HS-27A (cell line): ENCODE data around the gene UPF2.
A peak's percentile ranks its signal among the peaks of the same experiment; 100 is the strongest.

Experiments
- DNase-seq: peaks from one replicate; pipeline ENCODE4 v3.0.0-alpha.2; 2012; ENCODE audit warnings: low read depth, missing footprints

UPF2 gene

DNA sequence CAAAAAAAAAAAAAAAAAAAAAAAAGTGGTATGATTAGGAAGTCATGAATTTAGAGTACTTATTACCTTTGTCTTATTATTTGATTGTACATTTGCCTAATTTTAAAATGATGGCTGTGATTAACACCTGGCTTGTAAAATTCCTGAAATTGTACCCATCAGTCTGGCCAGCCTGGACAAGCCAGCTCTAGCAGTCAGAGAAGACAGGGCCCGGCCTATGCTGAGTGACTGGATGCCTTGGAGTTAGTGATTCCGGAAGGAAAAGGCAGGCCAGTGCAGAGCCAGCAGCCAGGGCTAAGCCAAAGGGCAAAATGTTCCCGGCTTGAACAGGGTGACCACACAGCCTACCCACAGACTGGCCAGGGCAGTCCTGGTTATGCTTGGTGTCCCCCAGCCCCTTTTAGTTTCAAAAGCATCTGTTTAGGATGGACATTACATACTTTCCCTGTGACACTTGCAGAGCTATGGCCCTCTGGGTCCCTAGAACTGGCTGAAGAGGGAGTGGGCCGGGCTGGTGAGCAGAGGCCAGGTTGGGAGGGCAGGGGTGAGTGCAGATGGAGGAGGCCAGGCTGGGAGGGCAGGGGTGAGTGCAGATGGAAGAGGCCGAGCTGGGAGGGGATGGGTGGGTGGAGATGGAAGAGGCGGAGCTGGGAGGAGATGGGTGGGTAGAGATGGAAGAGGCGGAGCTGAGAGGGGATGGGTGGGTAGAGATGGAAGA lies 157.7 kb downstream of the UPF2 start:
- no peak for DNase-seq

DNA sequence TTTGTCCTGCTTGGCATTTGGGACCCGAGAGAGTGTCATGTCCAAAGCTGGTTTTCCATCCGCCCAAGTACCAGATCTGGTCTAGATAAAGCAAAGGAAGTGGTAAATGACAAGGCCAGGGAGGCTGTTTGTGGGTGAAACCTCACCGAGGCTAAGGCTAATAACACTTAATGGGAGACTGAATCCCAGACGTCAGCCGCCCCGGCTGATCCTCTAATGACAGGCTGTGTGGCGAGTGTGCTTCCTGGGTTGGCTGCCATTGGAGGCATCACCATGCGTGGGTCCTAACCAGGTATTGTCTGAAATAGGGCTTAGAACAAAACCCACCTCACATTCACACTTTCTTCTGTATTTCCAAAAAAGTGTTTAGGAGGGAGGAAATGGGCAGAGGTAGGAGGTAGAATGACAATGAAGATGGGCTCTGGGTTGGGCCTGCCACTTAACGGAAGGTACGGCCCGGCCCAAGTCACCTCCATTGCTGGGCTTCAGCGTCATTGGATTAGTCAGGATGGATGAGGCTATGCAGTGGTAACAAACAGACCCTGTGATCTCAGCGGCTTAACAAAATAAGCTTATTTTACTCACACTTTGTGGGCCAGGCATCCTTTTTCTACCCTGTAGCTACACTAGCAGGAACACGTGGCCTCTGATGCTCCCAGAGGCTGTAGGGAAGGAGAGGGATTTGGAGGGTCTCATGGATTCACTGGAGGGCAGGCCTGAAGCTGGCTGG lies 159.8 kb downstream of the UPF2 start:
- no peak for DNase-seq

DNA sequence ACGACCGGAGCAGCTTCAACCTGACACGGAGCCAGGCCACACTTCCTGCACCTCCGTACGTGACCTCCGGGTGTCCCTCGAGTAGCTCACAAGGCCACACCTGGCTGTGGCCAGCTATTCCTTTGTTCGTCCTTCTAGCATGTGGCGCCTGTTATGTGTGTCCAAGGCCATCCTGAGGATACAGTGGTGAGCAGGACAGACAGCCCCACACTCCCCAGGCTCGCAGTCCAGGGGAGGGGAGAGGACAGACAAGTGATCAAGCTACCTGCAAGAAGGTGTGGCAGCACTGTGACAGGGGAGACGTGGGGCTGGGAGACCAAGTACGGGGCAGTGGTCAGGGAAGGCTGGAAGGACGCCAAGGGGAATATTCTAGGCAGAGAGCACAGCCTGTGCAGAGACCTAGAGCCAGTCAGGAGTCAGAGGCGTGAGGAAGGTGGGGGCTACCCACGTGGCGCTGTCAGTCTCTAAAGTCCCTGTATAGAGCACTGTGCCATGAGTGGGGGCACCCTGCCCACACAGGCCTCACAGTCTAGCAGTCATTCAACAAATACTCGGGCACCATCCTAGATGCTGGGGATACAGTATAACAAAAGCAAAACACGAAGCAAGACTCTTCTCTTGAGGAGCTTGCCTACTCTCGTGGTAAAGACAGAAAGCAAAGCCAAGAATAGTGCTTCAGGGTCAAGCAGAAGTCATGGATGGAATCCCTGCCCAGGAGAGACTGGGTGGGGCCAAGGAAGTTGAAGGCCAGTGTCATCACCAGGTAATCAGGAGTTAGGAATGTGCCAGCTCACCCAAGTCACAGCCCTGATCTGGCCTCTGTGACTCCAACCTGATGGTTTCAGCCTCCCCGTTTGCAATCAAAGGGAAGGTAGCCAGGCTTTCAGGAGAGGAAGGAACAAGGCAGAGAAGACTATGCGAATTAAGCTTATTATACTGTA lies 160.9 kb downstream of the UPF2 start:
- DNase-seq: no peak

DNA sequence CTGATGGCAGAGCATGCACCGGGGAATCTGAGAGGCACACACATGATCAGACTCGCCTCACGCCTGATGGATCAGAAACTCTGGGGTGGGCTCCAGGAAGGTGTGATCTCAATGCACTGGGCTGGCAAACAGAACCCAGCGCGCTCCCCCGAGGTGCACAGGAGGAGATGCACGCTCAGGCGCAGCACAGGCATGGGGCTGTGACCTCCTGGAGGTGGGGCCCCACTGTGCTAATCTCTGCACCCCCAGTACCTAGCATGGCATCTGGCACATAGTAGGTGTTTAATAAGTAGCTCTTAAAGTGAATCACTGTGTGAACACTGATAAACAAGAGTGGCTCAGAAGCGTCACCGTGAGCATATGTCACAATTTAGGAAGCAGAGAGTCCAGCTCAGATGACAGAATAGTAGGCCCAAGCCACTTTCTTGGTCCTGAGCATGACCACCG lies 161.6 kb downstream of the UPF2 start:
- DNase-seq: no peak

DNA sequence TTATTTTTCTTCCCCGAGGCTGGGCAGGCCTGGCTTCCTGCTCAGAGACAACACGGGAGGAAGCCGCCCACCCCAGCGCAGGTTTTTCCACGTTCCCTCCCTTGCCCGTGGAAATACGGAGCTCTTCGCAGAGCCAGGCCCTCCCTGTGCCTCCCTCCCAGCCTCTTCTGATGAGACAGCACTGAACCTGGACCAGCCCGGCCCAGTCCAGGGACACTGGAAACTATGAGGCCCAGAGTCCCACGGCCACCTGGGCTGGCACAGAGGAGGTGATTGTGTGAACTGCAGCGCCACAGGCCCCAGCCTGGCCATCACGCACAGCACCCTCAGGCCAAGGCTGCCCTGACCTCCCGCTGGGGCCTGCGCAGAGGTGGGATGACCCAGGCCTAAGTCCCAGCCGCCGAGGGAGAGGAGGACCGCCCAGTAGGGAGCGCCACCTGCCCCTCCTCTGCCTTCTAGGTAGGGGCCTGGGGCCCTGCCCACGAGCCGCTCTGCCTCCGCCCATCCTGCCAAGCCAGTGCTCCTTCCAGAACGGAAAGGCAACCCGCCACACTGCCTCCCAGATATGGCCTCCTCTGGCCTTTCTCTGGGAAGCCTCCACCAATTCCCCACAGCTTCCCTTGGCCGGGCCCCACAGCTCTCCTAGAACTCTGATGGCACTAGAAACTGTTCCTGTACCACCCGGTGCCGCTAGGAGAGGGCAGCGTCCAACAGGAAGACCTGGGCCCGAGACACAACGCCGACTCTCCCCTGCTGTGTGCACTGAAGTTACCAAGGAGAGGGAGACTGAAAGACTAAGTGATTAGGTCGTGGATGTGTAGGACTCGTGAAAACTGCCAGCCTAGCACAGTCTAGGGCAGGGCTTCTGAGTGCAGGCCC lies 162.2 kb downstream of the UPF2 start:
- DNase-seq: no peak

DNA sequence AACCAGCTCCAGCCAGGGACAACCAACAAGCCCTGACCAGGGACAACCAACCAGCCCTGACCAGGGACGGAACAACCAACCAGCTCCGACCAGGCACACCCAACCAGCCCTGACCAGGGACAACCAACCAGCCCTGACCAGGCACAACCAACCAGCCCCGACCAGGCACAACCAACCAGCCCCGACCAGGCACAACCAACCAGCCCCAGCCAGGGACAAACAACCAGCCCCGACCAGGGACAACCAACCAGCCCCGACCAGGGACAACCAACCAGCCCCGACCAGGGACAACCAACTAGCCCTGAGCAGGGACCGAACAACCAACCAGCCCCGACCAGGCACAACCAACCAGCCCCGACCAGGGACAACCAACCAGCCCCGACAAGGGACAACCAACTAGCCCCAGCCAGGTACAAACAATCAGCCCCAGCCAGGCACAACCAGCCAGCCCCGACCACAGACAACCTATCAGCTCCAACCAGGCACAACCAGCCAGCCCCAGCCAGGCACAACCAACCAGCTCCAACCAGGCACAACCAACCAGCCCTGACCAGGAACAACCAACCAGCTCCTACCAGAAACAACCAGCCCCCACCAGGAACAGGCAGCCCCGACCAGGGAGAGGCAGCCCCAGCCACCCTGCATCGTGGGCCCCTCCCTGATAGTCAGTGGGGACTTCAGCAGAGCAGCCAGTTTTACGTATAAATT lies 163.1 kb downstream of the UPF2 start:
- no peak for DNase-seq

DNA sequence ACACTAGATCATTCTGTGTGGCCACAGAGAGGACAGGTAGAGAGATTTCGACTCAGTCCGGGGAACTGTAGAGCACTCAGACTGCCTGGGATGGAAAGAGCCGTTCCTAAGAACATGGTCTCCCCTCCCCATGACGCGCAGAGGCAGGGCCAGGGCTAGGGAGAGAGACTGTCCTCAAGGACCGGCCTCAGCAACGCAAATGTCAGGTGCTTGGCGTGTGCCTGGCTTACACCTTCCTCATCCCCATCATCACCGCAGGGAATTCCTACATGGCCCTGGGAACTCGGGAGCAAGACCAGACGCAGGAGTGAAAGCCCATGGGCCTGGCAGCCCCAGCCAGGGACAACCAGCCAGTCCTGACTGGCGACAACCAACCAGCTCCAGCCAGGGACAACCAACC lies 163.8 kb downstream of the UPF2 start:
- no peak for DNase-seq

DNA sequence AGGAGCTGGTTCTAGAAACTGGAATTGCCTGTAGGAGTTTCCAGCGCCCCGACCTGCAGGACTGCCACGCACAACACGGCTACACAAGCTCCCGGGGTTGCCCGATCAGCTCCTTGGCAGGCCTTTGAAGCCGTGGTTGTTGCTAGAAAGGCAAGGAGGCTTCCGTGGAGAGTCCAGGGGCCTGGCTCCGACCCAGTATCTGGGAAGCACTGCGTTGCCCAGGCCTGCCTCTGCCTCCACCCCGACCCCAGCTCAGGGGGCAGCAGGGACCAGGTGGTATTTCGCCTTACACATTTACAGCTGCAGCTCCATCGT lies 165.1 kb downstream of the UPF2 start:
- no peak for DNase-seq

DNA sequence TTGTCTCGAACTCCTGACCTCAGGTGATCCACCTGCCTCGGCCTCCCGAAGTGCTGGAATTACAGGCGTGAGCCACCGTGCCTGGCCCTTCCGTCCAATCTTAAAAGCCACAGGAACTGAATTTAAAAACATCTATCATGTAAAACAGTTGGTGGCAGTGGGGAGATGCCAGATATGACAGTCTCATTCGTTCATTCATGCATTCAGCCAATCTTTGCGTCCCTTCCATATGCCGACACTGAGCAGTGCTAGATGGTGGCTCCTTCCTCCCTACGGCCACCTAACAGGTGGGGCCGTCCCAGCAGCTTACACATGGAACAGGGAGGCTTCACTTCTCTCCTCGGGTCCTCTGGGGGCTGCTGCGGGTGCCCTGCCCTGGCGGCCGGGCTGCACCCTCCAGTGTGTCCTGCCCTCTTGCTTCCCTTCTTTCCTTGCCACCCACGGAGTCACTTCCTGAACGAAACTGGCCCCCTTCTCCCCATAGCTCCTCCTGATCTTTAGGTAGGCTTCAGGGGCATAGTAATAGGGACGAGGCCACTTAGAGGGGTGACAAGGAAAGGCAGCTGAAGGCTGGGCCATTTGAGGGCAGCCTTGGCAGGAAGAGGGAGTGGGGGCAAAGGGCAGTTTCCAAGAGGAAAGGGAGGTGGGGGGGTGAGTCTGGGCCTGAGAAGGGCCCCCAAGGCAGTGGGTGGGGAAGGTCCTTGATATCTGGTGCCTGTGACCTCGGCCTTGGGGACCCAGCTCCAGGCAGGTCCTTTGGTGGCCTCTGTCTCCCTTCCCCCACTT lies 165.6 kb downstream of the UPF2 start:
- no peak for DNase-seq

DNA sequence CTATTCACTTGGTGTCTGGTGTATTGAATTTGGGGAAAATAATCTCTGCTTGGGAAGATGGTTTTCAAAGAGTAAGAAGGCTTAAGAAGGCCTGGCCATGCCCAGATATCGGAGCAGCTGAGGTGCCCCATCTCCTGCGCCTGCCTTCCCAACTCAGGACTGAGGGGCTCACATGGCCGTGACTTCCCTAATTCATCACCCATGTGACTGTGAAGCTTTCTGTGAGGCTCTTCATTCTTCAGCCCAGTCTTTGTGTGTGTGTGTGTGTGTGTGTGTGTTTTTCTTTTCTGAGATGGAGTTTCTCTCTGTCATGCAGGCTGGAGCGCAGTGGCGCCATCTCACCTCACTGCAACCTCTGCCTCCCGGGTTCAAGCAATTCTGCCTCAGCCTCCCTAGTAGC lies 166.3 kb downstream of the UPF2 start:
- DNase-seq: no peak

DNA sequence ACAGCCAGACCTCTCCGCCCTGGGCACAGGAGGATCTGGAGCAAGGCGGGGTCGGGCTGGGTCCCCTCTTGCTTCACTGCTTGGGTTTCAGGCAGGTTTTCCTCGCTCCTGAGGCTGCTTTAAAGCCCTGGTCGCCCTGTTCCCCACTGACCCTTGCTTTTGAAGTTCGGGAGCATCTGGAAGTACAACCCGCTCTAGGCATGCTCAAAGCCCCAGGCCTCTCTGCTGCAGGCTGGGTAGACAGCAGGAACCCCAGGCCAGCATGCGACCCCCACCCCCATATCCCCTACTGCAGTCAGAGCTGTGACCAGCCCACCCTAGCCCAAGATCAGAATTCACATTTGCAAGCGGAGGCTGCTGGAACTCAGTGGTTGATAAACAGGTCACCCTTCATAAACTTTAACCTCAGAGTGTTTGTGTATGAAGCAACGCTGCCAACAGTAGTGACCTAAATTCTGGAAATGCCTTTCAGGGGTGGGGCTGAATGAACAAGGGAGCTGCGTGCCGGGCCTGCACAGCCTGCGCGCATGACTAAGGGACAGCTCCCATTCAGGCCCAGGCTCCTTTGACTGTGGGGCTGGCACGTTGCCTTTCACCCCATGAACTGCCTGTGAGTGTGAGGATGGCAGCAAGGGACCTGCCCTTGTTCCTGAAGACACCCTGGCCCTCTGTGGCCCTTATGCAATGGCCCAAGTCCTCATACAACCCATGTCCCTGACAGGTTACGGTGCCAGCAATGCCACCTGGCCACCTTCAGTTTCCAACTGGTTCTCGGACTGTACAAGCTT lies 166.9 kb downstream of the UPF2 start:
- DNase-seq: peak; percentile 66

DNA sequence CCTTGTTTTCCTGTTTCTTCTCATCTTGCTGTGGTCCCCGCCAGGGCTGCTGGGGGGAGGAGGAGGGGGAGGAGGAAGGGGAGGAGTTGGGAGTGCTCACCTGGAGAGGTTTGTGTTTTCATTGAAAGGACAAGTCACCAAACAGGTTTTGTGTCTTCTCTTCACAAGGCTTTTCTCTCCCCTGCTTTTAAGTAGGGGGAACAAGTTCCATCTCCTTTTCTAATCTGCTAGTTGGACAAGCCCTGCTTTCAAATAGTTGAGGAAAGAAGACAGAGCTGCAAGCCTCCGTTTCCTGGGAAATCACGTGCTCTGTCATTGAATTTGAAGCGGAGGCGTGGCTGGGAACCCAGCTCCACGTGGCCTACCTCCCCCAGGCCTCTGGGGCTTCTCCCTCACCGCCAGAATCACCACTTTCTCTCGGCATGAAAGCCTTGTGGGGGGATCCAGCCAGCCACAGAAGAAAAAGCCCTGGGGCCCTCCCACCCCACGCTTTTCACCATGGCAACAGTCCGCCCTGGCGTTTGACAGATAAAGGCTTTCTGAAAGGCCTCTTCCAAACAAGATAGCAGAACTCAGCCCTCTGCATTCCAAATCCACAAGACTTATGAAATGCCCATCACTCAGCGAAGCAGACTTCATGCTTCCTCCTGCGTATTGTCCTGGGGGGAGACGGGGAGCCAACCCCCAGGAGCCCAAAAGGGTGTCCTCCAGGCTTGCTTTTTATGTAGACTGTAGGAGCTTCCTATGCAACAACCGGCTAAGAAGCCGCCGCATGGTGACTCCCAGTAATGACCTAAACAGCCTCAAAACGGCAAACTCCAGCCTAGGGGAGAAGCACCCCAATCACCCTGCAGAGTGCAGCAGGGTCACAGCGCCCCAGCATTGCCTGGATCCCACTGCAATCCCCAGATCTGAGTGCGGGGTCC lies 167.8 kb downstream of the UPF2 start:
- no peak for DNase-seq

DNA sequence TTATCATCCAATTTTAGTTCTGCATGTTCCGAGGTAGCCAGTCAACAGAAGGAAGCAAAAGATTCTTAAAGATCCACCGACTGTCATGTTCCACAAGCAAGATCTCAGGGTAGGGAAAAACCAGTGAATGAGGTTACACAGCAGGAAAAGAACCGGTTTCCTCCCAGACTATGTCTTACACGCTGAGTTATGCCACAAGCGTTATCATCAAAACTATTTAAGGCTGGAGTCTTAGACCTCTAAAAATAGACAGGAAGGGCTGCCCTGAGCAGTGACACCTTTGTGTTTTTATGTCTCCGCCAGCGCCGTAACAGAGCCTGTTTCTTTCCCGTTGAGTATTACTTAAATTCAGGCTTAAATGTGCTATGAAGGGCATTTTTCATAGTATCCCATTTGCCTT lies 171.1 kb downstream of the UPF2 start:
- no peak for DNase-seq

DNA sequence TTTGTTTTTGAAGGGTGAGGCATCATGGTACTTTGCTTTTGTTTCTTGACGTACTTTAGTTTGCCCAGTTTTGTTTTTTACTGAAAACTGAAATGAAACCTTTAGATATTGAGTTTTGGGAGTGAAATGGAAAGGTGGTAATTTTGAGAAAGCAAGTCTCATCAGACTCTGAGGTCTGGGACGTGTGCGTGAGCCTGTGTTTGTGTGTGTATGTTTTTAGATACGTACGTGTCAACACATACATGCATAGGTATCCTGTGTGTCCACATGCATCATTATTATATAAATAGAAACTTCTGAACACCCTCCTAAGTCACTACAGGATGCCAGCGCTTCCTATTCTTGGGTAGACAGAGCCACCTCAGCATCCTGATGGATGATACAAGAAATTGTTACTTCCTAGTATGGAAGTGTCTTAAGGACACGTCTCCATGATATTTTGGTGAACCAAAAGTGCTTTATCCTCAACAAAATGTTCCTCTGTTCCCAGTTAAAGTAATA lies 171.7 kb downstream of the UPF2 start:
- no peak for DNase-seq

DNA sequence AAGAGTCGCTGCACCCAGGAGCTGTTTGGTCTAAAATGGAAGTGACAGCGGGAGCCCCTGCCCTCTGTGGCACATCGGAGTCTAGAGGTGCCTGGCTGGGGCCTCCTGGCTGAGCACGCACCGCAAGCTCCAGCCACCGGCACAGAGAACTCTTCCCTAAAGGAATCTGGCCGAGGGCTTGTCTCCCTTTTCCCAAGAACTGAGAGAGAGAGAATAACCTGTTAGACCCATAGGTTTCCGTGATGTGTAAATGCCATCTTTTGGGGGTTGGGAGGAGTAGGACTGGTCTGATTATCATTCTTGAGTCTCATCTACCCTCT lies 172.2 kb downstream of the UPF2 start:
- no peak for DNase-seq
